Measurements from ENCODE around the gene TROAP.

TROAP gene

DNA sequence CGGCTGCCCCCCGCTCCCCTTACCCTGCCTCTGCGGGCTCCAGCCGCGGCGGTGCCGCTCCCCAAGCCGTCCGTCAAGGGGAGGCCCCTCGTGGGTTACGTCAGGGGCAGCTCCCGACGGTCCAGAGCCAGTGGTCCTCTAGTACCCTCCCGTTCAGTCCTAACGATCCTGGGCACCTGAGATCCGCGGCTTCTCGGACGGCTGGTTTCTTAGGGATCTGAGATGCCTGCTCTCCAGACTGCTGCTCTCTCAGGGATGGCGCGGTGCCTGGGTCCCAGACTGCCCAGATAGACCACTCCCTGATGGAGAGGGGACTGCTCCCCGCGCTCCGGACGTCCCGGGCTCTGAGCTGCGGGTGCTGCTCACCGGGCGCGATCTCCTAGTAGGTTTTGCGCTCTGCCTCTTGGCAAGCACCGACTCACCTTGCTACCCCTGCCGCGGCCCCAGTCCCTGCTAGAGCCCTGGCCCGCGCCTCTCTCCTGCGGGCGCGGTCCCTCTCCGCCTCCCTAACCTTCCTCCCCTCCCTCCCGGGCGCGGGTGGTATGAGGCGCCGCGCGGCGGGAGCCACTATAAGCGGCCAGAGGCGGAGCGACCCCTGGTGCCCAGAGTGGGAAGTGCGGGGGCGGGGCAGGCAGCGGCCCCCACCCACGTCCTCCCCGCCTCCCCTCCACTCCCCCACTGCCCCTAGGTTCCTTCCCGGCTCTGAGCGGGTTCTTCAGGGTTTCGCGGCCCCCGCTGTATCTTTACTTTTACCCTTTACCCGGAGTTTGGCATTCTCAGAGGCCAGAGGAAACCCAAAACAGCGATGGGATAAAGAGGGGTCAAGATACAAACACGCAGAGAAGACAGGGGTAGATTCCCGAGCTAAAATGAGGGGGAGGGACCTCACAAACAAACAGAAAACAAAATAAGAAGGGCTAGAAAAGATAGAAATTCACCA, 13.9 kb downstream of the TROAP start, which contains the start of gene C1QL4:
Gene C1QL4 (minus strand): TSS at position 544 of the 940 bp plus-strand sequence. CDS start 711 bp downstream, outside the sequence.
- whole genome bisulfite sequencing, 2 donors (ENCODE audit: extremely low coverage in 2 of 2, insufficient read length in 2 of 2, insufficient replicate concordance in 1 of 2): no CpG with 5 or more reads among the region's 65 CpGs
- H3K14ac ChIP-seq (ENCODE audit: low read length): no peak within 1 kb of the TSS
- peaks cover 20 to 89% (median 72%) of the 10 kb centered on the region in 3 experiments for H3K27me3 ChIP-seq (ENCODE audit: control insufficient read depth in 3 of 3, insufficient read depth in 3 of 3, low read depth in 1 of 3, low read length in 3 of 3)
- H3K4ac ChIP-seq (ENCODE audit: low read length): no peak within 1 kb of the TSS
- peak within 1 kb of the TSS; percentile 76 for H3K4me2 ChIP-seq (ENCODE audit: insufficient read depth, low read length, poor library complexity, severe bottlenecking)
- H3K23ac ChIP-seq (ENCODE audit: low read depth, low read length, poor library complexity): peak within 1 kb of the TSS; percentile 86
- H3K9me3 ChIP-seq (replicated peaks in 1 of 2; ENCODE audit: control insufficient read depth in 2 of 2, insufficient read depth in 1 of 2, low read depth in 1 of 2, low read length in 2 of 2): peaks cover 0 to 5% of the 10 kb centered on the region in 2 donors
- H3K27ac ChIP-seq (replicated peaks; ENCODE audit: low read length): no peak within 1 kb of the TSS
- H3K4me1 ChIP-seq (ENCODE audit: control insufficient read depth in 2 of 2, insufficient read depth in 1 of 2, low read depth in 1 of 2, low read length in 2 of 2): peaks cover 18 to 43% of the 10 kb centered on the region in 2 donors
- peak within 1 kb of the TSS; percentile 97 for H2AFZ ChIP-seq (ENCODE audit: low read length)
- H3K4me3 ChIP-seq (ENCODE audit: low read length in 2 of 2): peak within 1 kb of the TSS; percentile 37 to 73
- H2AK5ac ChIP-seq (ENCODE audit: low read depth, low read length): peak within 1 kb of the TSS; percentile 57
- peak within 1 kb of the TSS; percentile 67 for H2BK120ac ChIP-seq (ENCODE audit: low read depth, low read length)
- peak within 1 kb of the TSS; percentile 70 for H2BK15ac ChIP-seq (ENCODE audit: low read length)
- peak; percentile 84 for DNase-seq (ENCODE audit: low spot score)
- no peaks in the 10 kb centered on the region for H3K79me1 ChIP-seq (ENCODE audit: low read depth, low read length)
- peak within 1 kb of the TSS; percentile 66 for H4K91ac ChIP-seq (ENCODE audit: low read depth, low read length, poor library complexity)
- no peak within 1 kb of the TSS for H2BK5ac ChIP-seq (ENCODE audit: low read length)
- no peaks in the 10 kb centered on the region for H3K36me3 ChIP-seq (replicated peaks in 1 of 2; ENCODE audit: control insufficient read depth in 2 of 2, insufficient read depth in 2 of 2, low read length in 2 of 2)
- H2BK12ac ChIP-seq (ENCODE audit: low read length): peak within 1 kb of the TSS; percentile 68
- peak within 1 kb of the TSS; percentile 81 for H3K18ac ChIP-seq (ENCODE audit: low read length)
- peak within 1 kb of the TSS; percentile 79 for H4K8ac ChIP-seq (ENCODE audit: low read depth, low read length)
- H3K9ac ChIP-seq (ENCODE audit: low read depth, low read length, poor library complexity): peak within 1 kb of the TSS; percentile 46

DNA sequence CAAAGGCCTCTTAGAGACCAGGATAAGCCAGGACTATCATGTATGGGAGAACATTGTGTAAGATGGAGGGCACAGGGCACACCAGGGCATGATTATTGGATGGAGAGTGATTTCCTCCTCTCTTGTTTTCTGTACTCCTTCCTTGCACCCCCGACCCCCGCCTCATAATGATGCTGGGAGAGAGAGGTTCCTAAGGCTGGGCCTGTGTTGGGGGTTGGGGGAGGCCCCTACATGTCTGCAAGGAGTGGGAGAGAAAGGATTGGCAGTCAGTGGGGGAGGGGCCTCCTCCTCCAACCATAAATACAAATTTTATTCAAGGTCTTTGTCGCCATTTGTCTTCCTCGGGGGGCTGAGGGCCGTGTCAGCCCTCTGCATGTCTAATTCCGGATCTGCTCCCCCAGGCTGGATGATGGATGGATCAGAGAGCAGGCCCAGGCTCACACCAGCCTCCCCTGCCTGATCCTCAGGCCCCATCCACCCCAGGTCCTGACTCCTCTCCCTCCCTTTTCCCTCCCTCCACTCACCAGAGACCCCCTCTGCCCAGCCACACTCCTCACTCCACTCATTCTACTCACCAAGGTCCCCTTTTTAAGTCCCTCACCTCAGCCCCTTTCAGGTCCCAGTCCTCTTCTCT, 15.9 kb downstream of the TROAP start:
- Histone ChIP-seq H3K27ac (replicated peaks; ENCODE audit: low read length) (no peak overlapping the region), H2AFZ (ENCODE audit: low read length) (peak overlapping the region; percentile 90), H3K9ac (ENCODE audit: low read depth, low read length, poor library complexity) (no peak overlapping the region), H2BK12ac (ENCODE audit: low read length) (no peak overlapping the region), H2BK15ac (ENCODE audit: low read length) (no peak overlapping the region), H3K18ac (ENCODE audit: low read length) (no peak overlapping the region), H2BK120ac (ENCODE audit: low read depth, low read length) (no peak overlapping the region), H3K4me2 (ENCODE audit: insufficient read depth, low read length, poor library complexity, severe bottlenecking) (no peak overlapping the region), H4K8ac (ENCODE audit: low read depth, low read length) (no peak overlapping the region), H2BK5ac (ENCODE audit: low read length) (no peak overlapping the region), H3K9me3 (replicated peaks in 1 of 2; ENCODE audit: control insufficient read depth in 2 of 2, insufficient read depth in 1 of 2, low read depth in 1 of 2, low read length in 2 of 2) (peaks cover 0 to 8% of the 10 kb centered on the region in 2 donors), H3K4me3 (ENCODE audit: low read length in 2 of 2) (peak overlapping the region in 1 of 2 donors; percentile 16), H3K36me3 (replicated peaks in 1 of 2; ENCODE audit: control insufficient read depth in 2 of 2, insufficient read depth in 2 of 2, low read length in 2 of 2) (no peaks in the 10 kb centered on the region), H3K4ac (ENCODE audit: low read length) (no peak overlapping the region), H4K91ac (ENCODE audit: low read depth, low read length, poor library complexity) (no peak overlapping the region), H3K23ac (ENCODE audit: low read depth, low read length, poor library complexity) (no peak overlapping the region), H3K79me1 (ENCODE audit: low read depth, low read length) (no peaks in the 10 kb centered on the region), H3K4me1 (ENCODE audit: control insufficient read depth in 2 of 2, insufficient read depth in 1 of 2, low read depth in 1 of 2, low read length in 2 of 2) (peaks cover 24 to 52% of the 10 kb centered on the region in 2 donors), H3K27me3 (ENCODE audit: control insufficient read depth in 3 of 3, insufficient read depth in 3 of 3, low read depth in 1 of 3, low read length in 3 of 3) (peaks cover 24 to 94% (median 81%) of the 10 kb centered on the region in 3 experiments), H2AK5ac (ENCODE audit: low read depth, low read length) (no peak overlapping the region), H3K14ac (ENCODE audit: low read length) (no peak overlapping the region)
- DNase-seq (ENCODE audit: low spot score): no peak
- WGBS, 2 donors (ENCODE audit: extremely low coverage in 2 of 2, insufficient read length in 2 of 2, insufficient replicate concordance in 1 of 2): no CpG with 5 or more reads among the region's 6 CpGs

DNA sequence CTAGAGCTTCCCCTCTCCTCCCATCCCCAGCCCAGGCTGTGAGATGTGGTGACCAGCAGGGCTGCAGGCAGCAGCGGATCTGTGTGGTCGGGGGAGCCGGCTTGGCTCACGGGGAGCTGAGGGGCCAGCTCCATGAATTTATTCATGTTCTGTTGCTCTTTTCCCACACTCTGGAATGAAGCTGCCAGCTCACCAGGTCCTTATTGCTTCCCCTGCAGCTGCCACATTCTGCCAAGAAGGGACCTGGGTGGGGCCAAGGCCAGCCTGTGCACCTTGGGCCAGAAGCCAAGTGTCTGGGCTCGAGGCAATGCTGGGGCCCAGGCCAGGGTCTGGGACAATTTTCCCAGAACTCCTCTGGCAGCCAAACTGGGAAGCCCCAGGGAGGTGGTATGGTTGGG, 16.4 kb downstream of the TROAP start:
- peaks cover 0 to 8% of the 10 kb centered on the region in 2 donors for H3K9me3 ChIP-seq (replicated peaks in 1 of 2; ENCODE audit: control insufficient read depth in 2 of 2, insufficient read depth in 1 of 2, low read depth in 1 of 2, low read length in 2 of 2)
- H3K23ac ChIP-seq (ENCODE audit: low read depth, low read length, poor library complexity): no peak overlapping the region
- no peak overlapping the region for H2BK5ac ChIP-seq (ENCODE audit: low read length)
- no peak for DNase-seq (ENCODE audit: low spot score)
- no peak overlapping the region for H3K18ac ChIP-seq (ENCODE audit: low read length)
- no peak overlapping the region for H3K4ac ChIP-seq (ENCODE audit: low read length)
- H4K91ac ChIP-seq (ENCODE audit: low read depth, low read length, poor library complexity): no peak overlapping the region
- H3K79me1 ChIP-seq (ENCODE audit: low read depth, low read length): no peaks in the 10 kb centered on the region
- H3K27me3 ChIP-seq (ENCODE audit: control insufficient read depth in 3 of 3, insufficient read depth in 3 of 3, low read depth in 1 of 3, low read length in 3 of 3): peaks cover 24 to 95% (median 86%) of the 10 kb centered on the region in 3 experiments
- peak overlapping the region; percentile 90 for H2AFZ ChIP-seq (ENCODE audit: low read length)
- no peak overlapping the region for H3K14ac ChIP-seq (ENCODE audit: low read length)
- H3K27ac ChIP-seq (replicated peaks; ENCODE audit: low read length): no peak overlapping the region
- H2BK15ac ChIP-seq (ENCODE audit: low read length): no peak overlapping the region
- H2BK12ac ChIP-seq (ENCODE audit: low read length): no peak overlapping the region
- WGBS, 2 donors (ENCODE audit: extremely low coverage in 2 of 2, insufficient read length in 2 of 2, insufficient replicate concordance in 1 of 2): no CpG with 5 or more reads among the region's 5 CpGs
- no peaks in the 10 kb centered on the region for H3K36me3 ChIP-seq (replicated peaks in 1 of 2; ENCODE audit: control insufficient read depth in 2 of 2, insufficient read depth in 2 of 2, low read length in 2 of 2)
- H4K8ac ChIP-seq (ENCODE audit: low read depth, low read length): no peak overlapping the region
- no peak overlapping the region for H3K4me2 ChIP-seq (ENCODE audit: insufficient read depth, low read length, poor library complexity, severe bottlenecking)
- H3K9ac ChIP-seq (ENCODE audit: low read depth, low read length, poor library complexity): no peak overlapping the region
- H2AK5ac ChIP-seq (ENCODE audit: low read depth, low read length): peak overlapping the region; percentile 65
- peaks cover 24 to 52% of the 10 kb centered on the region in 2 donors for H3K4me1 ChIP-seq (ENCODE audit: control insufficient read depth in 2 of 2, insufficient read depth in 1 of 2, low read depth in 1 of 2, low read length in 2 of 2)
- no peak overlapping the region for H2BK120ac ChIP-seq (ENCODE audit: low read depth, low read length)
- peak overlapping the region in 1 of 2 donors; percentile 16 for H3K4me3 ChIP-seq (ENCODE audit: low read length in 2 of 2)

Data from neuronal stem cell (in vitro differentiated cells).